A549 (cell line): ENCODE results near the gene SLC15A3.

Source experiments
- BHLHE40 ChIP-seq: IDR thresholded peaks from 2 replicates; pipeline ENCODE4 v1.6.1; 2012; ENCODE audit warnings: low read depth, low read length, inconsistent platforms
- ESRRA ChIP-seq: fragments of 150-350 bp; IDR thresholded peaks from 2 replicates; pipeline ENCODE4 v1.6.1; 2014; ENCODE audit warnings: mild to moderate bottlenecking, low read length, borderline replicate concordance
- HDAC2 ChIP-seq: fragments of 200-600 bp; sonication (generic); IDR thresholded peaks from 2 replicates; pipeline ENCODE4 v1.6.1; 2016
- MAFK ChIP-seq: fragments of 450-650 bp; IDR thresholded peaks from 2 replicates; pipeline ENCODE4 v1.6.1; 2014; ENCODE audit not compliant: partially characterized antibody
- MYC ChIP-seq: IDR thresholded peaks from 2 replicates; pipeline ENCODE4 v1.6.1; 2012; ENCODE audit warnings: mild to moderate bottlenecking, inconsistent platforms, low read length, improper control_type of control experiment, borderline replicate concordance
- NFE2L2 ChIP-seq: fragments of 150-350 bp; conservative IDR thresholded peaks from 2 replicates; pipeline ENCODE4 v1.6.1; 2014; ENCODE audit warnings: low read length
- POLR2A ChIP-seq: IDR thresholded peaks from 2 replicates; pipeline ENCODE4 v1.6.1; 2012; ENCODE audit warnings: mild to moderate bottlenecking, low read length
- RAD21 ChIP-seq, 2 experiments: fragments of >200 bp in 1 of 2; sonication (Bioruptor Twin) in 1 of 2; formaldehyde crosslinking in 1 of 2; IDR thresholded peaks in 1 of 2; conservative IDR thresholded peaks in 1 of 2; 2 replicates in 1 of 2; 3 replicates in 1 of 2; pipeline ENCODE4 v1.6.1; 2012 to 2018; ENCODE audit warnings: inconsistent platforms in 1 of 2
- SMC3 ChIP-seq: fragments of >200 bp; sonication (Bioruptor Twin); formaldehyde crosslinking; IDR thresholded peaks from 3 replicates; pipeline ENCODE4 v1.6.1; 2018; ENCODE audit warnings: inconsistent platforms
- TF ChIP-seq, protein P1 (sequence below): fragments of 450-650 bp; IDR thresholded peaks from 2 replicates; pipeline ENCODE4 v1.6.1; 2014; ENCODE audit warnings: antibody characterized with exemption
- TF ChIP-seq, protein P2 (sequence below): fragments of >200 bp; sonication (Bioruptor Twin); formaldehyde crosslinking; IDR thresholded peaks from 3 replicates; pipeline ENCODE4 v1.5.1; 2016
- TF ChIP-seq, protein P3 (sequence below): fragments of 200-600 bp; sonication (generic); IDR thresholded peaks from 2 replicates; pipeline ENCODE4 v1.6.1; 2016; ENCODE audit warnings: antibody characterized with exemption, mild to moderate bottlenecking, moderate library complexity
- TF ChIP-seq, protein P4 (sequence below): fragments of 150-350 bp; IDR thresholded peaks from 2 replicates; pipeline ENCODE4 v1.6.1; 2014; ENCODE audit warnings: low read depth, mild to moderate bottlenecking, low read length
- TF ChIP-seq, protein P5 (sequence below): IDR thresholded peaks from 2 replicates; pipeline ENCODE4 v1.6.1; 2012

DNA sequence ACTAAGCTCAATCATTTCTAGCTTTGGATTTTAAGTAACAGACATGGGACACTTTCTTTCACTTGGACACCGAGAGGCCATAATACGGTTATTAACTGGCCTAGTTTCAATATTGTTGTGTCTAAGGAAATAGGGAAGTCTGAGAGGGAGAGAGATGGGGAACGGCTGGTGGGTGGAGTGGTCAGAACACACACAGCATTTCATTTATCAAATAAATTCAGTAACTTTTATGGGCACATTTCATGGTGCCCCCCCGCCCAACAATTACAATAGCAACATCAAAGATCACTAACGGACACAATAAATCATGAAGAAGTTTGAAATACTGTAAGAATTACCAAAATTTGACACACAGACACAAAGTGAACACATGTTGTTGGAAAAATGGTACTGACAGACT, 56.3 kb downstream of the SLC15A3 start:
- TF ChIP-seq, protein P1, sequence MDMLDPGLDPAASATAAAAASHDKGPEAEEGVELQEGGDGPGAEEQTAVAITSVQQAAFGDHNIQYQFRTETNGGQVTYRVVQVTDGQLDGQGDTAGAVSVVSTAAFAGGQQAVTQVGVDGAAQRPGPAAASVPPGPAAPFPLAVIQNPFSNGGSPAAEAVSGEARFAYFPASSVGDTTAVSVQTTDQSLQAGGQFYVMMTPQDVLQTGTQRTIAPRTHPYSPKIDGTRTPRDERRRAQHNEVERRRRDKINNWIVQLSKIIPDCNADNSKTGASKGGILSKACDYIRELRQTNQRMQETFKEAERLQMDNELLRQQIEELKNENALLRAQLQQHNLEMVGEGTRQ = no peak
- TF ChIP-seq HDAC2 = no peak
- TF ChIP-seq, protein P2, sequence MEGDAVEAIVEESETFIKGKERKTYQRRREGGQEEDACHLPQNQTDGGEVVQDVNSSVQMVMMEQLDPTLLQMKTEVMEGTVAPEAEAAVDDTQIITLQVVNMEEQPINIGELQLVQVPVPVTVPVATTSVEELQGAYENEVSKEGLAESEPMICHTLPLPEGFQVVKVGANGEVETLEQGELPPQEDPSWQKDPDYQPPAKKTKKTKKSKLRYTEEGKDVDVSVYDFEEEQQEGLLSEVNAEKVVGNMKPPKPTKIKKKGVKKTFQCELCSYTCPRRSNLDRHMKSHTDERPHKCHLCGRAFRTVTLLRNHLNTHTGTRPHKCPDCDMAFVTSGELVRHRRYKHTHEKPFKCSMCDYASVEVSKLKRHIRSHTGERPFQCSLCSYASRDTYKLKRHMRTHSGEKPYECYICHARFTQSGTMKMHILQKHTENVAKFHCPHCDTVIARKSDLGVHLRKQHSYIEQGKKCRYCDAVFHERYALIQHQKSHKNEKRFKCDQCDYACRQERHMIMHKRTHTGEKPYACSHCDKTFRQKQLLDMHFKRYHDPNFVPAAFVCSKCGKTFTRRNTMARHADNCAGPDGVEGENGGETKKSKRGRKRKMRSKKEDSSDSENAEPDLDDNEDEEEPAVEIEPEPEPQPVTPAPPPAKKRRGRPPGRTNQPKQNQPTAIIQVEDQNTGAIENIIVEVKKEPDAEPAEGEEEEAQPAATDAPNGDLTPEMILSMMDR = no peak
- no peak for TF ChIP-seq ESRRA
- TF ChIP-seq RAD21 (conservative IDR thresholded peaks at IDR 0.05 in 1 of 2, IDR thresholded peaks at IDR 0.05 in 1 of 2) = no peak
- TF ChIP-seq, protein P3, sequence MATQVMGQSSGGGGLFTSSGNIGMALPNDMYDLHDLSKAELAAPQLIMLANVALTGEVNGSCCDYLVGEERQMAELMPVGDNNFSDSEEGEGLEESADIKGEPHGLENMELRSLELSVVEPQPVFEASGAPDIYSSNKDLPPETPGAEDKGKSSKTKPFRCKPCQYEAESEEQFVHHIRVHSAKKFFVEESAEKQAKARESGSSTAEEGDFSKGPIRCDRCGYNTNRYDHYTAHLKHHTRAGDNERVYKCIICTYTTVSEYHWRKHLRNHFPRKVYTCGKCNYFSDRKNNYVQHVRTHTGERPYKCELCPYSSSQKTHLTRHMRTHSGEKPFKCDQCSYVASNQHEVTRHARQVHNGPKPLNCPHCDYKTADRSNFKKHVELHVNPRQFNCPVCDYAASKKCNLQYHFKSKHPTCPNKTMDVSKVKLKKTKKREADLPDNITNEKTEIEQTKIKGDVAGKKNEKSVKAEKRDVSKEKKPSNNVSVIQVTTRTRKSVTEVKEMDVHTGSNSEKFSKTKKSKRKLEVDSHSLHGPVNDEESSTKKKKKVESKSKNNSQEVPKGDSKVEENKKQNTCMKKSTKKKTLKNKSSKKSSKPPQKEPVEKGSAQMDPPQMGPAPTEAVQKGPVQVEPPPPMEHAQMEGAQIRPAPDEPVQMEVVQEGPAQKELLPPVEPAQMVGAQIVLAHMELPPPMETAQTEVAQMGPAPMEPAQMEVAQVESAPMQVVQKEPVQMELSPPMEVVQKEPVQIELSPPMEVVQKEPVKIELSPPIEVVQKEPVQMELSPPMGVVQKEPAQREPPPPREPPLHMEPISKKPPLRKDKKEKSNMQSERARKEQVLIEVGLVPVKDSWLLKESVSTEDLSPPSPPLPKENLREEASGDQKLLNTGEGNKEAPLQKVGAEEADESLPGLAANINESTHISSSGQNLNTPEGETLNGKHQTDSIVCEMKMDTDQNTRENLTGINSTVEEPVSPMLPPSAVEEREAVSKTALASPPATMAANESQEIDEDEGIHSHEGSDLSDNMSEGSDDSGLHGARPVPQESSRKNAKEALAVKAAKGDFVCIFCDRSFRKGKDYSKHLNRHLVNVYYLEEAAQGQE = no peak
- TF ChIP-seq POLR2A = no peak
- TF ChIP-seq, protein P4, sequence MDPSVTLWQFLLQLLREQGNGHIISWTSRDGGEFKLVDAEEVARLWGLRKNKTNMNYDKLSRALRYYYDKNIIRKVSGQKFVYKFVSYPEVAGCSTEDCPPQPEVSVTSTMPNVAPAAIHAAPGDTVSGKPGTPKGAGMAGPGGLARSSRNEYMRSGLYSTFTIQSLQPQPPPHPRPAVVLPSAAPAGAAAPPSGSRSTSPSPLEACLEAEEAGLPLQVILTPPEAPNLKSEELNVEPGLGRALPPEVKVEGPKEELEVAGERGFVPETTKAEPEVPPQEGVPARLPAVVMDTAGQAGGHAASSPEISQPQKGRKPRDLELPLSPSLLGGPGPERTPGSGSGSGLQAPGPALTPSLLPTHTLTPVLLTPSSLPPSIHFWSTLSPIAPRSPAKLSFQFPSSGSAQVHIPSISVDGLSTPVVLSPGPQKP = no peak
- TF ChIP-seq SMC3 = no peak
- TF ChIP-seq BHLHE40 = no peak
- TF ChIP-seq MYC = no peak
- TF ChIP-seq MAFK = no peak
- TF ChIP-seq, protein P5, sequence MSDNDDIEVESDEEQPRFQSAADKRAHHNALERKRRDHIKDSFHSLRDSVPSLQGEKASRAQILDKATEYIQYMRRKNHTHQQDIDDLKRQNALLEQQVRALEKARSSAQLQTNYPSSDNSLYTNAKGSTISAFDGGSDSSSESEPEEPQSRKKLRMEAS = no peak
- no peak for TF ChIP-seq NFE2L2
